Gastrocnemius medialis (tissue), 4 donors: ENCODE data around the gene PHOX2A. TPM values are rescaled to one million over a fixed set of nuclear protein-coding genes. Genes with fewer than 3 reads are reported as not detected.

ENCODE experiments used
- ATAC-seq, 2 donors: fragments of 150-250 bp; one replicate each; pipeline ENCODE4 v1.9.1; 2016
- DNase-seq, 2 donors: peaks; one replicate each; pipeline ENCODE4 v3.0.0-alpha.2; 2019
- H3K27ac ChIP-seq, 4 donors: fragments of 200-600 bp; sonication (generic); 1 replicate in 1 of 4; 2 replicates in 3 of 4; pipeline ENCODE4 v1.5.1; 2016 to 2018; ENCODE audit warnings: mild to moderate bottlenecking in 2 of 4, moderate library complexity in 1 of 4
- H3K27me3 ChIP-seq, 3 donors: fragments of 200-600 bp; sonication (generic) in 2 of 3; 1 replicate in 1 of 3; 2 replicates in 2 of 3; pipeline versions ENCODE4 v1.5.1 to v1.6.0; 2016 to 2019; ENCODE audit warnings: mild to moderate bottlenecking in 1 of 3, moderate library complexity in 1 of 3
- H3K36me3 ChIP-seq, 2 donors: fragments of 200-600 bp; sonication (generic) in 1 of 2; one replicate each; pipeline ENCODE4 v1.5.1; 2017 to 2018
- H3K4me1 ChIP-seq, 2 donors: fragments of 200-600 bp; sonication (generic) in 1 of 2; one replicate each; pipeline ENCODE4 v1.5.1; 2016 to 2017; ENCODE audit warnings: mild to moderate bottlenecking in 2 of 2
- H3K4me3 ChIP-seq, 4 donors: fragments of 200-600 bp; sonication (generic) in 3 of 4; 1 replicate in 1 of 4; 2 replicates in 3 of 4; pipeline ENCODE4 v1.5.1; 2016 to 2019; ENCODE audit warnings: mild to moderate bottlenecking in 2 of 4
- H3K9me3 ChIP-seq, 3 donors: fragments of 200-600 bp; sonication (generic) in 2 of 3; 1 replicate in 1 of 3; 2 replicates in 2 of 3; pipeline ENCODE4 v1.5.1; 2016 to 2019
- POLR2A ChIP-seq, 2 donors: fragments of 450-650 bp; IDR thresholded peaks; one replicate each; pipeline ENCODE4 v1.6.1; 2017; ENCODE audit warnings: antibody characterized with exemption in 2 of 2, mild to moderate bottlenecking in 2 of 2, moderate library complexity in 2 of 2
- in situ Hi-C, 4 donors: fragments of 200-750 bp; cut with MboI; loops; one replicate each; pipeline versions ENCODE4 v1.15.0 to v1.8.0; 2017; ENCODE audit warnings: low sequenced_read_pairs in 4 of 4
- intact Hi-C: fragments of 100-400 bp; cut with DNase I; formaldehyde crosslinking; loops from one replicate; pipeline ENCODE4 v1.15.1; 2023; ENCODE audit warnings: low total_unique reads
- total RNA-seq, 4 donors: library from RNA; depleted of rRNA; stranded (reverse); fragments of >200 nt; gene quantifications; one replicate each; pipeline versions ENCODE4 v1.1.0 to v1.2.3, GENCODE V29; 2016
- TF ChIP-seq, protein P1 (sequence below), 5 experiments: fragments of 450-650 bp in 3 of 5; fragments of 200-600 bp in 2 of 5; sonication (generic) in 2 of 5; IDR thresholded peaks in 4 of 5; conservative IDR thresholded peaks in 1 of 5; 1 replicate in 4 of 5; 2 replicates in 1 of 5; pipeline ENCODE4 v1.5.1; 2016 to 2019; ENCODE audit warnings: antibody characterized with exemption in 5 of 5, mild to moderate bottlenecking in 3 of 5, moderate library complexity in 3 of 5

The PHOX2A gene
- total RNA-seq, 4 donors from 2014 or later, result not detected

DNA sequence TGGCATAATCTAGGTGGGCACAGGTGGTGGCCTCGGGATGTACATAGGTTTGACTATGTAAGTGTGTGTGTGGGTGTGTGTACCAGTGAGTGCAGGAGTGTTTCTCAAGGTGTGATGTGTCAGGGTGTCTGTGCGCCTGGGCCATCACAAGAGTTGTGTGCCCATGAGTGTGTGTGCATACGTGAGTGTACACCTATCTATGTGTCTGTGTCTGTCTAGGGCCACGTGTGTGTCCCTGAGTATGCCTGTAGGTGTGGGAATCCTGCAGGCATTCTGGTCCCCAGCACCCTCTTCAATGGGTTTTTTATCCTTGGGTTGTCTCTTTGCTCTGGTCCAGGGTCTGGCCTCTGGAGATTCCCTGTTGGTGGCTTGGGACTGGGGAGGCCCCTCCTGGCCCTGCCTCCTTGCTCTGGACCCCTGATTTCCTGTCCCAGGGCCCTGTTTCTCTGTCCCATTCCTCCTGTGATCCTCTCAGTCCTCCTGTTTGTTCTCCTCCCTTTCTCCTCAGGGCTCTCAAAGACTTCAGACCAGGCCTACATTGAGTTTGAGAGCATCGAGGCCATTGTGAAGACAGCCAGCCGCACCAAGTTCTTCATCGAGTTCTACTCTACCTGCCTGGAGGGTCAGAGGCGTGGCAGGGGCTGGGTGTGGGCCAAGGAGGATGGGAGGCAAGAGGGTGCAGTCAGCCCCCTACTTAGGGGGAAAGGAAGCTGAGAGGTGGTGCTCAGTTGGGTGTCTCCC, 10.0 kb downstream of the PHOX2A start:
- H3K27ac ChIP-seq, result no peak overlapping the region
- H3K4me3 ChIP-seq, result no peak overlapping the region
- ATAC-seq, result no peak
- no peaks in the 10 kb centered on the region for H3K9me3 ChIP-seq
- no peaks in the 10 kb centered on the region for H3K27me3 ChIP-seq
- H3K36me3 ChIP-seq, result peaks cover 0 to 83% of the 10 kb centered on the region in 2 donors
- no peak for DNase-seq
- TF ChIP-seq POLR2A (IDR thresholded peaks at IDR 0.05), result no peak
- TF ChIP-seq, protein P1, sequence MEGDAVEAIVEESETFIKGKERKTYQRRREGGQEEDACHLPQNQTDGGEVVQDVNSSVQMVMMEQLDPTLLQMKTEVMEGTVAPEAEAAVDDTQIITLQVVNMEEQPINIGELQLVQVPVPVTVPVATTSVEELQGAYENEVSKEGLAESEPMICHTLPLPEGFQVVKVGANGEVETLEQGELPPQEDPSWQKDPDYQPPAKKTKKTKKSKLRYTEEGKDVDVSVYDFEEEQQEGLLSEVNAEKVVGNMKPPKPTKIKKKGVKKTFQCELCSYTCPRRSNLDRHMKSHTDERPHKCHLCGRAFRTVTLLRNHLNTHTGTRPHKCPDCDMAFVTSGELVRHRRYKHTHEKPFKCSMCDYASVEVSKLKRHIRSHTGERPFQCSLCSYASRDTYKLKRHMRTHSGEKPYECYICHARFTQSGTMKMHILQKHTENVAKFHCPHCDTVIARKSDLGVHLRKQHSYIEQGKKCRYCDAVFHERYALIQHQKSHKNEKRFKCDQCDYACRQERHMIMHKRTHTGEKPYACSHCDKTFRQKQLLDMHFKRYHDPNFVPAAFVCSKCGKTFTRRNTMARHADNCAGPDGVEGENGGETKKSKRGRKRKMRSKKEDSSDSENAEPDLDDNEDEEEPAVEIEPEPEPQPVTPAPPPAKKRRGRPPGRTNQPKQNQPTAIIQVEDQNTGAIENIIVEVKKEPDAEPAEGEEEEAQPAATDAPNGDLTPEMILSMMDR (IDR thresholded peaks at IDR 0.05 in 4 of 5, conservative IDR thresholded peaks at IDR 0.05 in 1 of 5), result no peak
- in situ Hi-C loops (loop anchor here in 1 of 4 donors (10.0 kb wide), 1 partner anchor 191 kb away; no protein-coding TSS in a partner anchor), intact Hi-C loops (no loop called here)
- H3K4me1 ChIP-seq, result peaks cover under 1 to 8% of the 10 kb centered on the region in 2 donors

DNA sequence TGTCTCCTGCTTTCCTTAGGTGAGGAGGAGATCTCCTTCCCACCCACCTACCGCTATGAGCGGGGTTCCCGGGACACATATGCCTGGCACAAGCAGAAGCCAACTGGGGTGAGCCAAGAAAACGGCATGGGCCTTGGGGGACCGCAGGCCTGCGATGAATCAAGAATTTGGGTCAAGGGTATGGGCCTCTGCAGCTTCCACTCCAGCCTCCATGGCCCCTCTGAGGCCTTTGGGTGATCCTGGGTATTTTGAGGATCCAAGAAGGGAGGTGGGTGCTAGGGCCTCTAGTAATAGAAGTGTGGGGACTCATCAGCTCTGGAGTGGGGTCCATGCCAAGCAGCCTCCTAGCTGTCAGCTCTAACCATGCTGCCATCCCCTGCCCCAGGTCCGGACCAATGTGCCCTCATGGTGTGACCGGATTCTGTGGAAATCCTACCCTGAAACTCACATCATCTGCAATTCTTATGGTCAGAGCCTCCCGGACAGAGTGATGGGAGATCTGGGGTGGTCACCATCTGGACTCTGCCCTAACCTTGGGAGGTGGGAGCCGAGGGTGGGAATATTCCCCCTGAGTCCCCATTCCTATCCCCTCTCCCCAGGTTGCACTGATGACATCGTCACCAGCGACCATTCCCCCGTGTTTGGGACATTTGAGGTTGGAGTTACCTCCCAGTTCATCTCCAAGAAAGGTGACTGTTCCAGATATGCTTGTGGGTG, 10.8 kb downstream of the PHOX2A start:
- no peak overlapping the region for H3K4me3 ChIP-seq
- no peak overlapping the region for H3K27ac ChIP-seq
- peaks cover 0 to 6% of the 10 kb centered on the region in 2 donors for H3K4me1 ChIP-seq
- peaks cover 0 to 91% of the 10 kb centered on the region in 2 donors for H3K36me3 ChIP-seq
- ATAC-seq (no peak), DNase-seq (no peak)
- no peaks in the 10 kb centered on the region for H3K27me3 ChIP-seq
- intact Hi-C loops, result no loop called here
- in situ Hi-C loops, result loop anchor here in 1 of 4 donors (10.0 kb wide), 1 partner anchor 192 kb away; no protein-coding TSS in a partner anchor
- no peaks in the 10 kb centered on the region for H3K9me3 ChIP-seq
- TF ChIP-seq, protein P1 (IDR thresholded peaks at IDR 0.05 in 4 of 5, conservative IDR thresholded peaks at IDR 0.05 in 1 of 5), result no peak
- no peak for TF ChIP-seq POLR2A (IDR thresholded peaks at IDR 0.05)

DNA sequence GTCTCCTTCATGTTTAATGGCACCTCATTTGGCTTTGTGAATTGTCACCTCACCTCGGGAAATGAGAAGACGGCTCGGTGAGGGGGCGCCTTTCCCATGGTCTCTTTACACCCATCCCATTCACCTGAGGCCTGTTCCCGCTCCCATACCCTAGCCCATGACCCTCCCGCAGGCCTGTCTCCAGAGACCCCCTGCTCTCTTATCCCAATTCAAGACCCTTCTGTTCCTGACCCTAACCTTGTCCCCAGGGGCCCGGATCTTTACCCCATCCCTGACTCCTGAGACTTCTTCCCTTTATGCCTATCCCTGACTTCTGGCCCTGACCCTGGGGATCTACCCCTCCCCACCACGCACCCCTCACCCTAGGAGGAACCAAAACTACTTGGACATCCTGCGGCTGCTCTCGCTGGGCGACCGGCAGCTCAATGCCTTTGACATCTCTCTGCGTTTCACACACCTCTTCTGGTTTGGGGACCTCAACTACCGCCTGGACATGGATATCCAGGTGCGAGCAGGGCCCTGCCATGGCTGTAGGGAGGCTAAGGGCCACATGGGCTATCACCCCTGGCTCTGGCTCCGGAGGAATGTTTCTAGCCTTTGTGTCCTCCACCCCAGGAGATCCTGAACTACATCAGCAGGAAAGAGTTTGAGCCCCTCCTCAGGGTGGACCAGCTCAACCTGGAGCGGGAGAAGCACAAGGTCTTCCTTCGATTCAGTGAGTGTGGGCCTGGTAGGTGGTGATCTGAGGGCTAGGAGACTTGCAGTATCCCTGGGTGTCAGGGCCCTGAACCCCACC, 11.5 kb downstream of the PHOX2A start:
- TF ChIP-seq, protein P1 (IDR thresholded peaks at IDR 0.05 in 4 of 5, conservative IDR thresholded peaks at IDR 0.05 in 1 of 5), result no peak
- TF ChIP-seq POLR2A (IDR thresholded peaks at IDR 0.05), result no peak
- Histone ChIP-seq H3K9me3 (no peaks in the 10 kb centered on the region), H3K4me3 (no peak overlapping the region), H3K27ac (no peak overlapping the region), H3K4me1 (peaks cover 0 to 6% of the 10 kb centered on the region in 2 donors), H3K27me3 (no peaks in the 10 kb centered on the region), H3K36me3 (peaks cover 0 to 89% of the 10 kb centered on the region in 2 donors)
- in situ Hi-C loops, result loop anchor here in 1 of 4 donors (10.0 kb wide), 1 partner anchor 192 kb away; no protein-coding TSS in a partner anchor
- intact Hi-C loops, result no loop called here
- ATAC-seq (no peak), DNase-seq (no peak)

DNA sequence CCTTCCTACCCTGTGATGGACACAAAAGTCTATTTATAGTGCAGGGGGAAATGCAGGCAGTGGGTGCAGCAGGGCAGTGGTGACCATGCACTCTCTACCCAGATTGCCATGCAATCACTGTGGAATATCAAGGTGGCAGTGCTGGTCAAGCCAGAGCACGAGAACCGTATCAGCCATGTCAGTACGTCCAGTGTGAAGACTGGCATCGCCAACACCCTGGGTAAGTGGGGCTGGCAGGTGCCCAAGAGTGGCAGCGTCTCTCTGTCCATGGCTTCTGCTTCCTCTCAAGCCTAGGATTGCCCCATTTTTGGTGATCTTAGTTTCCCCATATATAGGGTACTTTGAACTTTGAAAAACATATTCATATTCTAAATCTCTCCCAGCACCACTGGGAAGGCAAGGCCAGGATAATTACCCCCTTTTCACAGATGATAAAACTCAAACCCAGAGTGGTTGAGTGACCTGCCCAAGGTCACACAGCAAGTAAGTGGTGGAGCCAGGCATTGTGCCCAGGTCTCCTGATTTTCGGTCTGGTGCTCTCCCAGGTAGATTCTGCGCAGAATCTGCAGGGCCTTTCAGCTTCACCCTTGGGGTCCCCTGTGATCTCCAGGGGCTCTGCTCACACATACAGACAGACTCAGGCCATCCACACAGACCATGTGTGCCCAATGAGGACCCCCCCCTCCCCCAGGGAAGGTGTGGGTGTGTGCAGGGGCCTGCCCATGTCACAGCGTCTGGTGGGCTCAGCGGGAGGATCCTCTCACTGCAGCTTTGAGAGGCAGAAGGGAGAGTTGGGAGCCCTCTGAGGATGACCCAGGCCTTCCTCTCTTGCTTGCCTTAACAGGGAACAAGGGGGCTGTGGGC, 12.3 kb downstream of the PHOX2A start:
- Histone ChIP-seq H3K27ac (no peak overlapping the region), H3K27me3 (no peaks in the 10 kb centered on the region), H3K4me3 (no peak overlapping the region), H3K36me3 (peaks cover 0 to 85% of the 10 kb centered on the region in 2 donors), H3K9me3 (no peaks in the 10 kb centered on the region), H3K4me1 (peaks cover 4 to 5% of the 10 kb centered on the region in 2 donors)
- in situ Hi-C loops, result loop anchor here in 1 of 4 donors (10.0 kb wide), 1 partner anchor 193 kb away; no protein-coding TSS in a partner anchor
- ATAC-seq, result no peak
- no peak for TF ChIP-seq POLR2A (IDR thresholded peaks at IDR 0.05)
- TF ChIP-seq, protein P1 (IDR thresholded peaks at IDR 0.05 in 4 of 5, conservative IDR thresholded peaks at IDR 0.05 in 1 of 5), result no peak
- intact Hi-C loops, result no loop called here
- no peak for DNase-seq
